Peyer's patch (tissue), 4 donors: ENCODE results near the gene MMP14. TPM values are rescaled to one million over a fixed set of nuclear protein-coding genes. Genes with fewer than 3 reads are reported as not detected.
"Not testable (repeated sequence)": the region's sequence is repeated elsewhere in the genome, so short reads cannot be mapped to it uniquely, and the experiment has no call there.

Source experiments
- DNase-seq, 3 donors: peaks; one replicate each; pipeline ENCODE4 v3.0.0-alpha.2; 2017 to 2019
- H3K27ac ChIP-seq, 4 donors: fragments of 200-600 bp; sonication (generic); one replicate each; pipeline ENCODE4 v1.5.1; 2016 to 2019
- H3K27me3 ChIP-seq, 2 donors: fragments of 200-600 bp; sonication (generic); one replicate each; pipeline ENCODE4 v1.5.1; 2019
- H3K36me3 ChIP-seq, 3 donors: fragments of 200-600 bp; sonication (generic); one replicate each; pipeline ENCODE4 v1.5.1; 2016 to 2019
- H3K4me1 ChIP-seq, 4 donors: fragments of 200-600 bp; sonication (generic); one replicate each; pipeline ENCODE4 v1.5.1; 2016 to 2019
- H3K4me3 ChIP-seq, 4 donors: fragments of 200-600 bp; sonication (generic); 1 replicate in 3 of 4; 2 replicates in 1 of 4; pipeline ENCODE4 v1.5.1; 2016 to 2019; ENCODE audit warnings: mild to moderate bottlenecking in 1 of 4
- H3K9me3 ChIP-seq, 4 donors: fragments of 200-600 bp; sonication (generic); one replicate each; pipeline ENCODE4 v1.5.1; 2016 to 2019; ENCODE audit warnings: mild to moderate bottlenecking in 1 of 4
- CTCF ChIP-seq, 6 experiments: fragments of 450-650 bp in 4 of 6; fragments of 200-600 bp in 2 of 6; sonication (generic) in 1 of 6; IDR thresholded peaks; one replicate each; pipeline ENCODE4 v1.5.1; 2017 to 2019; ENCODE audit warnings: antibody characterized with exemption in 6 of 6, mild to moderate bottlenecking in 3 of 6, moderate library complexity in 1 of 6
- POLR2A ChIP-seq, 2 donors: fragments of 450-650 bp; IDR thresholded peaks; one replicate each; pipeline ENCODE4 v1.5.1; 2017; ENCODE audit warnings: antibody characterized with exemption in 2 of 2, mild to moderate bottlenecking in 2 of 2, moderate library complexity in 2 of 2
- total RNA-seq, 4 donors: library from RNA; depleted of rRNA; stranded (reverse); fragments of >200 nt; gene quantifications; one replicate each; pipeline ENCODE4 v1.1.0, GENCODE V29; 2016

The MMP14 gene
- 100 to 1,000 TPM in 1 of 4 donors, 10 to 100 TPM in 3; 63.0 to 116 (median 82.9) TPM for total RNA-seq

DNA sequence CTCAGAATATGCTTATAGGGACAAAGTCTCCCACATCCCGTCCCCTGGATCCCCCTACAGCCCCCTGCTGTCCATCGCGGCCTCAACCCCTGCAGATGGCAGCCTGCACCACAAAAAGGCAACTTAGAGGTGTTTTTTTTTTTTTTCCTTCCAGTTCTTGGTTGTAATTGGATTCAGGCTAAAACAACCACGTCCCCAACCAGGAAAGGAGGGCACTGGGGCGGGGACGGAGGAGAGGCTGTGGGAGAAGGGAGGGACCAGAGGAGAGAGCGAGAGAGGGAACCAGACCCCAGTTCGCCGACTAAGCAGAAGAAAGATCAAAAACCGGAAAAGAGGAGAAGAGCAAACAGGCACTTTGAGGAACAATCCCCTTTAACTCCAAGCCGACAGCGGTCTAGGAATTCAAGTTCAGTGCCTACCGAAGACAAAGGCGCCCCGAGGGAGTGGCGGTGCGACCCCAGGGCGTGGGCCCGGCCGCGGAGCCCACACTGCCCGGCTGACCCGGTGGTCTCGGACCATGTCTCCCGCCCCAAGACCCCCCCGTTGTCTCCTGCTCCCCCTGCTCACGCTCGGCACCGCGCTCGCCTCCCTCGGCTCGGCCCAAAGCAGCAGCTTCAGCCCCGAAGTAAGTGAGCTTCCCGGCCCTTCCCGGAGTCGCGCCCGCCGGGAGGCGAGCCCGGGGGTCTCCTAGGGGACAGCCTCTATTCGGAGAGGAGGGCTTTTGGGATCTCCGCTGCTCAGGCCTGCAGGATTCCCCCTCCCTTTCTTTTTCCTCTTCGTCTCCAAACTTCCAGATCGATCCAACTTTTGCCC lies at the start of gene MMP14:
Gene MMP14, plus strand, starts transcription at position 285 of the 813 bp plus-strand sequence. Its CDS starts 233 bp downstream, at position 518.
- H3K9me3 ChIP-seq, result no peaks in the 10 kb centered on the region
- no peaks in the 10 kb centered on the region for H3K27me3 ChIP-seq
- peaks cover 0 to 17% (median 0%) of the 10 kb centered on the region in 3 donors for H3K36me3 ChIP-seq
- peak; percentile 26 to 81 (median 70) for DNase-seq
- H3K4me3 ChIP-seq, result peak within 1 kb of the TSS; percentile 46 to 86 (median 72)
- H3K4me1 ChIP-seq, result peaks cover 0 to 29% (median 4%) of the 10 kb centered on the region in 4 donors
- peak within 1 kb of the TSS; percentile 74 to 94 (median 88) for H3K27ac ChIP-seq
- peak in 1 of 2 donors; percentile 58 for TF ChIP-seq POLR2A (IDR thresholded peaks at IDR 0.05)
- peak in 1 of 6 experiments; percentile 20 for TF ChIP-seq CTCF (IDR thresholded peaks at IDR 0.05)

- Histone ChIP-seq H3K27ac (no peak overlapping the region), H3K9me3 (no peaks in the 10 kb centered on the region), H3K4me1 (no peaks in the 10 kb centered on the region), H3K27me3 (no peaks in the 10 kb centered on the region), H3K4me3 (no peak overlapping the region), H3K36me3 (no peaks in the 10 kb centered on the region)
- no peak for DNase-seq
- TF ChIP-seq CTCF (IDR thresholded peaks at IDR 0.05) (no peak), POLR2A (IDR thresholded peaks at IDR 0.05) (no peak)
Measured at GRCh38 chr14:22786685-22787084, 49.7 kb upstream of the MMP14 start.

DNA sequence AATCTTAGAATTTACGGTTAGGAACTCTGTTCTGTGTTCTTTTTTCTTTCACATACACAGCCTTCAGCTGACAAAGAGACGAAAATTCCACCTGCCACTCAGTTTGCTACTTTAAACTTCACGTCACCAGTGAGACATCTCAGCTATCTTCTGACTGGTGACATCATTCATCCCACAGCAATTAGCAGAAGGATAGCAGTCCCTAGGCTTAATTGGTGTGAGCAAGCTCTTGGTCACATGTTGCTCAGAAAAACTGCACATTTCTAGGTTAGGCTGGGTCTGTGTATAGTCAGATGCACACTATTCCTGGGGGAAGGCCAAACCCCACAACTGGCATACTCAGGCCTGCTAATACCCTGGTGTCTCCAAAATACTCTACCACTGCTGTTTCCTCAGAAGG lies 45.1 kb upstream of the MMP14 start:
- Histone ChIP-seq H3K4me3 (no peak overlapping the region), H3K36me3 (no peaks in the 10 kb centered on the region), H3K4me1 (peaks cover 0 to 5% (median under 1%) of the 10 kb centered on the region in 4 donors), H3K27me3 (no peaks in the 10 kb centered on the region), H3K9me3 (no peaks in the 10 kb centered on the region), H3K27ac (no peak overlapping the region)
- no peak for DNase-seq
- no peak for TF ChIP-seq POLR2A (IDR thresholded peaks at IDR 0.05)
- TF ChIP-seq CTCF (IDR thresholded peaks at IDR 0.05), result no peak

DNA sequence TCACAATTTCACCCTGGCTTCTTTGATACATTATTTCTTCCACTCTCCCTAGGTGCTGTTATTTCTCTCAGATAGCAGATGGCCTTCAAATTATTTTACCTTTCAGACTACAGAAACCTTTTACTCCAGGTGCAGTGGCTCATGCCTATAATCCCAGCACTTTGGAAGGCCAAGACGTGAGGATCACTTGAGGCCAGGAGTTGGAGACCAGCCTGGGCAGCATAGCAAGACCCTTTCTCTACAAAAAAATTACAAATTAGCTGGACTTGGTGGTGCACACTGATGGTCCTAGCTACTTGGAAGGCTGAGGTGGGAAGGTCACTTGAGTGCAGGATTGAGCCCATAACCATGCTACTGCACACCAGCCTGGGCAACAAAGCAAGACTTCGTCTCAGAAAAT lies 44.2 kb upstream of the MMP14 start:
- TF ChIP-seq POLR2A (IDR thresholded peaks at IDR 0.05) (no peak), CTCF (IDR thresholded peaks at IDR 0.05) (no peak)
- Histone ChIP-seq H3K4me3 (no peak overlapping the region), H3K36me3 (no peaks in the 10 kb centered on the region), H3K27ac (no peak overlapping the region), H3K4me1 (peaks cover 0 to 5% (median 2%) of the 10 kb centered on the region in 4 donors), H3K9me3 (no peaks in the 10 kb centered on the region), H3K27me3 (no peaks in the 10 kb centered on the region)
- no peak for DNase-seq

DNA sequence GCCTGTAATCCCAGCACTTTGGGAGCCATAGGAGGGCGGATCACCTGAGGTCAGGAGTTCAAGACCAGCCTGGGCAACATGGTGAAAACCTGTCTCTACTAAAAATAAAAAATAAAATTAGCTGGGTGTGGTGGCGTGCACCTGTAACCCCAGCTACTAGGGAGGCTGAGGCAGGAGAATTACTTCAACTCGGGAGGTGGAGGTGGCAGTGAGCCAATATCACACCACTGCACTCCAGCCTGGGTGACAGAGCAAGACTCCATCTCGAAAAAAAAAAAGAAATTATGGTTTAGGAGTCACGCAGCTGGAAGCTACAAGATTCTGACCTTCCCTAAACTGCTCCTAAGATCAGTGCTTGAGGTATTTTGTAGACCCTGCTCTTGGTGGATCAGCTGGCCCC lies 42.8 kb upstream of the MMP14 start:
- H3K27me3 ChIP-seq, H3K4me3 ChIP-seq, H3K36me3 ChIP-seq, H3K4me1 ChIP-seq, H3K9me3 ChIP-seq, DNase-seq, H3K27ac ChIP-seq: not testable (repeated sequence)

DNA sequence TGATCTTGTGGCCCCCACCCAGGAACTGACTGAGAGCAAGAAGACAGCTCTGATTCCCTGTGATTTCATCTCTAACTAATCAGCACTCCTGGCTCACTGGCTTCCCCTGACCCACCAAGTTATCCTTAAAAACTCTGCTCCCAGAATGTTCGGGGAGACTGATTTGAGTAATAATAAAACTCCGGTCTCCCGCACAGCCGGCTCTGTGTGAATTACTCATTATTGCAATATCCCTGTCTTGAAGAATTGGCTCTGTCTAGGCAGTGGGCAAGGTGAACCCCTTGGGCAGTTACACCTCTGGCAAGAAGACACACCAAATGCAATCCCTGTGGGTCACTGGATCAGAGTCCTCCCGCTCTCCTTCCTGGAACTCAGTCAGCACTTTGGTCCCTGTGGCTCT lies 42.4 kb upstream of the MMP14 start:
- TF ChIP-seq CTCF (IDR thresholded peaks at IDR 0.05) (no peak), POLR2A (IDR thresholded peaks at IDR 0.05) (no peak)
- no peak overlapping the region for H3K4me3 ChIP-seq
- DNase-seq, result no peak
- peaks cover 0 to 5% (median 2%) of the 10 kb centered on the region in 4 donors for H3K4me1 ChIP-seq
- no peaks in the 10 kb centered on the region for H3K27me3 ChIP-seq
- H3K9me3 ChIP-seq, result no peaks in the 10 kb centered on the region
- no peaks in the 10 kb centered on the region for H3K36me3 ChIP-seq
- no peak overlapping the region for H3K27ac ChIP-seq
